ENCODE data around the gene CTSC.

Gene CTSC

DNA sequence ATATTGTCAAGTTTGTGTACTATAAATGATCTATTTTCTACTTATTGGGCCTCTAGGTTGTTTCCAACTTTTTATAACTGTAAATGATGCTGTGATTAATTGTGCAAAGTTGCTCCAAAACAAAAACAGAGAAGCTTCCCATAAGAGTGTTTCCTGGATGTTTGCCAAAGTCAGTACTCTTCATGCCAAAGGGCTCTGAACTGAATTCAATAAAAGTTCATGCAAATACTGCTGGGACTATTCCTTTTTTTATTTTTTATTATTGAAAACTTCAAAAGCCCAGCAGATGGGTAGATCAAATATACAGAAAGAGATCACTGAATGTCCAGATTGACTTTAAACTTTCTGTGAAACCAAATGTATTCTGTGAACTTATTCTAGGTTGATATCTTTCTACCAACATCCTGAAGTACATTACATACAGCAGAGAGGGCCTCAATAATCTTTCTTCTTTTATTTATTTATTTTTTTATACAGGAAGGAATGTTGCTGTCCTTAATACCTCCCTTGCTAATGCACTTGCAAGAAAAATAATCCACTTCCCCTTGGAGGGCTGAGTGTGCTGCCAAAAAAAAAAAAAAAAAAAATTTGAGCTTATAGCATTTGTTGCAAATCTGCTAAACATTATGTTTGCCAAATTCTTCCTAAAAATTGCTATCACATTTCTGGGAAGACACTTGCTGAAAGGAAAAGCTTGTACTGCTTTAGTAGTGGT, 53.0 kb downstream of the CTSC start:
- TF ChIP-seq, protein P1, sequence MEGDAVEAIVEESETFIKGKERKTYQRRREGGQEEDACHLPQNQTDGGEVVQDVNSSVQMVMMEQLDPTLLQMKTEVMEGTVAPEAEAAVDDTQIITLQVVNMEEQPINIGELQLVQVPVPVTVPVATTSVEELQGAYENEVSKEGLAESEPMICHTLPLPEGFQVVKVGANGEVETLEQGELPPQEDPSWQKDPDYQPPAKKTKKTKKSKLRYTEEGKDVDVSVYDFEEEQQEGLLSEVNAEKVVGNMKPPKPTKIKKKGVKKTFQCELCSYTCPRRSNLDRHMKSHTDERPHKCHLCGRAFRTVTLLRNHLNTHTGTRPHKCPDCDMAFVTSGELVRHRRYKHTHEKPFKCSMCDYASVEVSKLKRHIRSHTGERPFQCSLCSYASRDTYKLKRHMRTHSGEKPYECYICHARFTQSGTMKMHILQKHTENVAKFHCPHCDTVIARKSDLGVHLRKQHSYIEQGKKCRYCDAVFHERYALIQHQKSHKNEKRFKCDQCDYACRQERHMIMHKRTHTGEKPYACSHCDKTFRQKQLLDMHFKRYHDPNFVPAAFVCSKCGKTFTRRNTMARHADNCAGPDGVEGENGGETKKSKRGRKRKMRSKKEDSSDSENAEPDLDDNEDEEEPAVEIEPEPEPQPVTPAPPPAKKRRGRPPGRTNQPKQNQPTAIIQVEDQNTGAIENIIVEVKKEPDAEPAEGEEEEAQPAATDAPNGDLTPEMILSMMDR (IDR thresholded peaks at IDR 0.05; ENCODE audit: low read depth, low read length): no peak
- no peak overlapping the region for H3K4me3 ChIP-seq (ENCODE audit: low read depth, low read length)

DNA sequence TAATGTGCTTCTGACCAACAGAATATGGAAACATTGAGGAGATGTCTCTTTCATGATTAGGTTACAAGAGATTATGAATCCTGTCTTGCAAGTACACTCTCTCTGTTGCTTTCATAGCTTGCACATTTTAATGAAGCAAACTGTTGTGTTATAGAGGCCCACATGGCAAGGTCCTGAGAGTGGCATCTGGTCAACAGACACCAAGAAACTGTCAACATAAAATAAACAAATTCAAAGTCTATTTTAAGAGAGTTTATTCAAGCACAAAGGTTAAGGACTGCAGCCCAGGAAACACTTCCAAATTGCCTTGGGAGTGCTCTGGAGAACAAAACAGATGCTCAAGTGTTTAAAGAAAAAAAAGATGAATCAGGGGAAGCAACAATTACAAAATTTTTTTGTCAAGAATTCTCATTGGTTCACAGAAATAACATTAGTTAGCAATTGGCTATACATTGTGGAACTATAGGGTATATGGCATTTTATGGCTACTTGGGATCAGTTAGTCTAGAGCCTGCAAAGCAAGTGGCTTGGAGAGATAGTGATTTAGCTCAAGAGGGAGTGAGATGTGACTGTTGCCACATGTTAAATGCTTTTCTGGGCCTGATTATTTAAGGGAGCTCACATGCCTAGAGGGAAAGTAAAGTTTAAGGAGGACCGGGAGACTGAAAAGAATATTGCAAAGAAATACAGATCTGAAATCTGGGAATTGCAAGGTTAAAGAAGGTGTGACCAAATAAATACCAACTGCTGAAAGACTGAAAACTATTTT, 54.6 kb downstream of the CTSC start:
- TF ChIP-seq, protein P1 (IDR thresholded peaks at IDR 0.05; ENCODE audit: low read depth, low read length): no peak
- H3K4me3 ChIP-seq (ENCODE audit: low read depth, low read length): no peak overlapping the region

DNA sequence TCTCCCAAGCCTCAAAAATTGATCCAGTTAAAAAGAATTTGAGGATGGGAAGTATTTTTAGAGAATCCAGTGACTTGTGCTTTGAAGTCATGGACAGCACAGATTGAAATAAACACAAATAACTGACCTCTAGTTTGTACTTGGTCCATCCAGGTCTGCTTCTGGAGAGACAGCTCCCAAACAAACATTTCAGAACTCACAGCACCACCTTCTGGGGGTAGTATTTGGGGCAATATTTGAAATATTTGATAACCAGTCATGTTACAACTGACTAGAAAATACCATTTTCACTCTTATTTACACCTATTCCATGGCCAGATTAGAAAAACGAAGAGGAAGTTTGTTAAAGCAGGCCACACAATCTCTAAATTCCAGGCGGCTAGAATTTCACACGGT, 56.2 kb downstream of the CTSC start:
- H3K4me3 ChIP-seq (ENCODE audit: low read depth, low read length): no peak overlapping the region
- TF ChIP-seq, protein P1 (IDR thresholded peaks at IDR 0.05; ENCODE audit: low read depth, low read length): no peak

DNA sequence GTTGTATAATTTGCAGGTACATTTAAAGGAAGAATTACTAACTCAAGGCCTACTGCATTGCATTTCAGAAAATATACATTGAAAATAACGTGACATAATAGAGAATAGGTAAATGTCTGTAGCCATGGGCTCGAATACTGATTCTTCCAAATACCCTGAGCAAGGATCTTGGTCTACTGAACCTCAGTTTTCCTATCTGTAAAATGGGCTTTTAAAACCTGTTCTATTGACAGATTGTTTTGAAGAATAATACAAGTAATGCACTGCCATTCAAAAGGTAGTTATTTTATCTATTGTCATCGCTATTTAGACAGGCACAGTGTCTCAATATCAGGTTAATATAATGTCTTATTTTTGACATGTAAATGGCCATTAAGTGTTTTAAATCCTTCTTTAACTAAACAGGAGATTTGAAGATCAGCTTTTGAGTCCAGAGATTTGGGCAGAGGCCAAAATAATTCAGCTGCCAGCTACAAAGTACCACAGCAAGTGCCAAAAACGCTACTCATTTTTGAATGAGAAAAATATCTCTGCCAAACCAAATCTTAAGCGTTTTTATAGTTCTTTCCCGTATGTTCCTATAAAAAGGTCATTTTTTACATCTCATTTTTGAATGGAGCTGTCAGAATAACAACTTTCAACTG, 56.7 kb downstream of the CTSC start:
- no peak overlapping the region for H3K4me3 ChIP-seq (ENCODE audit: low read depth, low read length)
- TF ChIP-seq, protein P1 (IDR thresholded peaks at IDR 0.05; ENCODE audit: low read depth, low read length): no peak

DNA sequence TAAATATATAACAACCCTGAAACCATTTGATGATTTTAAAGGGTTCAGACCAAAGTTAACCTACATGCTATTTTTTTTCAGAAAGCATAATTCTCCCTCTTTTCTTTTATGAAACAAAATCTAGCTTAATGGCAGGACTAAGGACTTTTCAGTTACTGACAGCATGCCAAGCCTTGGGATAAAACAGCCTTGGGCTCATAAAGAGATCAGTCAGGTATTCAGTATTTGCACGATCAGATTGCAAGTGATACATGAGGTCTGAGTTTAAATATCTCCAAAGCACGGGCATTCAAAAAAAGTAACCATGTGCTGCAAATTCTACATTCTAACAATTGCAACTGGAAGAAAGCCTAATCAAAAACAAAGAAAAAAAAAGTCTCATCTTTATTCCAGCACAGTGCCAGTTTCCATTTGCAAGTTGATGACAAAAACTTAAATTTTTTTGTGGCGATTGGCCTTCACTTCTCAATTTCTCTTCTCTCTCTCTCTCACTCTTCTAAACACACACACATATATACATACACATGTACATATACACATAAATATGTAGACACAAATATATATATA, 60.1 kb downstream of the CTSC start:
- no peak overlapping the region for H3K4me3 ChIP-seq (ENCODE audit: low read depth, low read length)
- TF ChIP-seq, protein P1 (IDR thresholded peaks at IDR 0.05; ENCODE audit: low read depth, low read length): no peak

DNA sequence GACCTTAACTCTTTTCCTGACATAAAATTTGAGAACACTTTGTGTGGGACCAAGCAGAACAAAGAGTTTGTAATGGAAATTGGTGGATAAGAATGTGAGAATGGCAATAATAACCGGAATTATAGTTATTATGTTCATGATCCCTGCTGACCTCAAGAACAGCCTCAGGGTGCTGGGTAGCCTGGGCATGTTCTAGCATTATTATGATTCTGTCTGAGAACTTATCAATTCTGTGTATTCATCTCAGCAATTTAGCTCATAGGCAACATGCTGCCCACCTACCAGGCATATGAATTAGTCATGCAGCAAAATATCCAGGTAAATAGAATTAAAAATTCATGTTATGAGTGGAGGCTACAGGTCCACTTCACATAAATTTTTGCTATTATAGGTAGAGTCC, 61.9 kb downstream of the CTSC start:
- TF ChIP-seq, protein P1 (IDR thresholded peaks at IDR 0.05; ENCODE audit: low read depth, low read length): no peak
- H3K4me3 ChIP-seq (ENCODE audit: low read depth, low read length): no peak overlapping the region
